ENCODE data around the gene SAMD3. TPM values are rescaled to one million over a fixed set of nuclear protein-coding genes. Genes with fewer than 3 reads are reported as not detected.

The SAMD3 gene
- total and polyA plus RNA-seq, 2 donors (not counting 3 experiments of a cell fraction or from before 2014, with no cell fraction given): not detected

- DNase-seq (ENCODE audit: low read depth, low spot score) (no peak), FAIRE-seq (no peak)
- Histone ChIP-seq H4K20me1 (replicated peaks; ENCODE audit: control insufficient read depth, extremely low read depth, insufficient read depth, low read length) (no peaks in the 10 kb centered on the region), H3K4me3 (replicated peaks in 1 of 3; ENCODE audit: insufficient read depth in 1 of 3, low read depth in 1 of 3, low read length in 3 of 3) (no peak overlapping the region), H3K9ac (replicated peaks; ENCODE audit: extremely low read depth, insufficient read depth, low read length) (no peak overlapping the region), H3K9me3 (replicated peaks; ENCODE audit: control insufficient read depth, insufficient read depth, low read length) (no peaks in the 10 kb centered on the region), H2AFZ (ENCODE audit: low read depth, low read length) (no peak overlapping the region), H3K79me2 (ENCODE audit: control insufficient read depth, insufficient read depth, low read length) (no peaks in the 10 kb centered on the region), H3K4me2 (ENCODE audit: insufficient read depth, low read length) (no peak overlapping the region), H3K27me3 (ENCODE audit: control insufficient read depth in 2 of 2, insufficient read depth in 2 of 2, low read length in 2 of 2) (peaks cover 2 to 3% of the 10 kb centered on the region in 2 experiments), H3K9me1 (replicated peaks; ENCODE audit: control insufficient read depth, extremely low read depth, insufficient read depth, low read length) (no peaks in the 10 kb centered on the region), H3K4me1 (ENCODE audit: control insufficient read depth, extremely low read depth, insufficient read depth, low read length) (no peaks in the 10 kb centered on the region), H3K27ac (ENCODE audit: insufficient read depth, low read depth, low read length) (no peak overlapping the region), H3K36me3 (ENCODE audit: control insufficient read depth in 2 of 2, extremely low read depth in 1 of 2, insufficient read depth in 2 of 2, low read length in 2 of 2) (no peaks in the 10 kb centered on the region)
- dilution Hi-C loops (cut with MboI; ENCODE audit: extremely low pct_ligation_motif_present, low sequenced_read_pairs): no loop called here
- BruUV-seq (replicated peaks): no TSS peak
- POLR2A ChIA-PET: no interaction called here
- TF ChIP-seq CTCF (IDR thresholded peaks at IDR 0.05; ENCODE audit: extremely low read depth in 1 of 2, insufficient read depth in 1 of 2, low read depth in 1 of 2, low read length in 2 of 2) (no peak), FOS (IDR thresholded peaks at IDR 0.05; ENCODE audit: borderline replicate concordance, insufficient read depth, low read length) (no peak), POLR2A (IDR thresholded peaks at IDR 0.05; ENCODE audit: low read depth, low read length) (no peak), JUN (IDR thresholded peaks at IDR 0.05; ENCODE audit: borderline replicate concordance, insufficient read depth, insufficient read length, low read depth) (no peak), MAX (IDR thresholded peaks at IDR 0.05; ENCODE audit: insufficient read depth, insufficient read length) (no peak), POLR2AphosphoS5 (IDR thresholded peaks at IDR 0.05; ENCODE audit: insufficient read depth, low read depth, low read length) (no peak), GATA2 (IDR thresholded peaks at IDR 0.05; ENCODE audit: insufficient read depth, insufficient read length, low read depth, low read length) (no peak), EZH2 (IDR thresholded peaks at IDR 0.05; ENCODE audit: borderline replicate concordance, low read depth, low read length, severe bottlenecking) (no peak), MYC (IDR thresholded peaks at IDR 0.05; ENCODE audit: low read depth, low read length) (no peak)
- intact Hi-C loops (cut with micrococcal nuclease): no loop called here
- CTCF ChIA-PET: interaction anchor here (1.6 kb wide), 1 partner anchor 54 kb away, joined by 3 read pairs; no protein-coding TSS in a partner anchor
These were observed 17.5 kb upstream of the SAMD3 start for GRCh38 chr6:130240232-130240631.

All from endothelial cell of umbilical vein (primary cell).